GM12864 (cell line): Measurements from ENCODE around the gene DNAH17.

Source experiments
- DNase-seq: peaks from one replicate; pipeline ENCODE4 v3.0.0-alpha.2; 2011; ENCODE audit warnings: low read depth
- H3K4me3 ChIP-seq: 2 replicates; pipeline ENCODE4 v1.5.1; 2011; ENCODE audit warnings: mild to moderate bottlenecking, low read depth, low read length, control low read depth
- CTCF ChIP-seq: IDR thresholded peaks from 2 replicates; pipeline ENCODE4 v1.5.1; 2011; ENCODE audit warnings: low read depth, mild to moderate bottlenecking, moderate library complexity, low read length, control low read depth, inconsistent platforms; ENCODE audit errors: missing control alignments

The DNAH17 gene

GRCh38 chr17:78484271-78485246, 92.6 kb downstream of the DNAH17 start:
- no peak for TF ChIP-seq CTCF
- no peak overlapping the region; the same call in 1 of the 2 replicates for H3K4me3 ChIP-seq
- no peak for DNase-seq

- no peak for DNase-seq
- TF ChIP-seq CTCF: no peak
Observed at GRCh38 chr17:78479369-78479768, 97.8 kb downstream of the DNAH17 start.

GRCh38 chr17:78478757-78479297, 98.4 kb downstream of the DNAH17 start:
- H3K4me3 ChIP-seq: no peak overlapping the region
- no peak for DNase-seq
- no peak for TF ChIP-seq CTCF

More at GRCh38 chr17:78479369-78479768, 97.8 kb downstream of the DNAH17 start:
- H3K4me3 ChIP-seq: no peak overlapping the region

GRCh38 chr17:78477913-78478756, 99.1 kb downstream of the DNAH17 start:
- no peak overlapping the region for H3K4me3 ChIP-seq
- DNase-seq: no peak
- no peak for TF ChIP-seq CTCF

GRCh38 chr17:78476973-78477372, 100.2 kb downstream of the DNAH17 start:
- TF ChIP-seq CTCF: no peak
- DNase-seq: no peak
- no peak overlapping the region for H3K4me3 ChIP-seq

- TF ChIP-seq CTCF: no peak
- H3K4me3 ChIP-seq: no peak overlapping the region
- no peak for DNase-seq
Observed at GRCh38 chr17:78476149-78476548, 101.0 kb downstream of the DNAH17 start.
